HepG2 (cell line): Measurements from ENCODE around the gene GLOD4. TPM values are rescaled to one million over a fixed set of nuclear protein-coding genes. Genes with fewer than 3 reads are reported as not detected.

ENCODE experiments used
- ATAC-seq: fragments of 200-7000 bp; cut with Tn5 transposase; 3 replicates; pipeline ENCODE4 v1.9.1; 2020; ENCODE audit warnings: mild to moderate bottlenecking, moderate library complexity
- BruUV-seq: library from RNA; stranded (reverse); fragments of 400-500 nt; replicated peaks from 2 replicates; lab custom pipeline; 2021; lab: Mats Ljungman, UMichigan
- CTCF ChIA-PET: fragments of 300-600 bp; formaldehyde crosslinking; extraction: SDS; loops from one replicate; lab custom pipeline; 2021; ENCODE audit warnings: low total read pairs, inconsistent platforms, low intra/inter-chr PET ratio; lab: Yijun Ruan, JAX
- POLR2A ChIA-PET: fragments of 350-600 bp; sonication (Branson Sonifier 250); formaldehyde crosslinking; loops from one replicate; lab custom pipeline; 2020; ENCODE audit warnings: antibody characterized with exemption, inconsistent platforms; lab: Yijun Ruan, JAX
- DNase-seq: peaks from one replicate; pipeline ENCODE4 v3.0.0-alpha.2; 2015; ENCODE audit warnings: low spot score
- FAIRE-seq: peaks from 3 replicates; lab custom pipeline; 2011; peaks lifted over from hg19 to GRCh38; lab: Jason Lieb, UNC
- H2AFZ ChIP-seq: one replicate; pipeline ENCODE4 v1.6.1; 2011; ENCODE audit warnings: low read length, inconsistent platforms
- H3K27ac ChIP-seq: fragments of 300-600 bp; 3 replicates; pipeline ENCODE4 v1.8.0; 2011; ENCODE audit warnings: mixed run types, mild to moderate bottlenecking, mixed read lengths, low read length, inconsistent platforms; ENCODE audit not compliant: insufficient read depth; ENCODE audit errors: extremely low read length
- H3K27me3 ChIP-seq, 2 experiments: fragments of 200-600 bp in 1 of 2; 2 replicates in 1 of 2; 3 replicates in 1 of 2; pipeline versions ENCODE4 v1.6.0 to v1.8.0; 2011; ENCODE audit warnings: low read length in 2 of 2, mild to moderate bottlenecking in 2 of 2, moderate library complexity in 2 of 2, inconsistent platforms in 1 of 2; ENCODE audit not compliant: insufficient read depth in 2 of 2, control insufficient read depth in 1 of 2
- H3K36me3 ChIP-seq, 2 experiments: fragments of 200-600 bp in 1 of 2; replicated peaks in 1 of 2; 2 replicates in 1 of 2; 3 replicates in 1 of 2; pipeline versions ENCODE4 v1.5.1 to v1.8.0; 2011; ENCODE audit warnings: low read length in 2 of 2, inconsistent platforms in 1 of 2; ENCODE audit not compliant: insufficient read depth in 2 of 2, control insufficient read depth in 1 of 2
- H3K4me1 ChIP-seq: 2 replicates; pipeline ENCODE4 v1.5.1; 2012; ENCODE audit warnings: low read length, inconsistent platforms; ENCODE audit not compliant: insufficient read depth
- H3K4me2 ChIP-seq: 2 replicates; pipeline ENCODE4 v1.6.0; 2011; ENCODE audit warnings: low read depth, low read length, inconsistent platforms
- H3K4me3 ChIP-seq, 3 experiments: fragments of 200-600 bp in 1 of 3; sonication (generic), shearing (Covaris generic) in 1 of 3; replicated peaks in 1 of 3; 2 replicates each; pipeline ENCODE4 v1.5.1; 2011 to 2016; ENCODE audit warnings: low read length in 3 of 3, inconsistent platforms in 2 of 3, low read depth in 2 of 3, mild to moderate bottlenecking in 2 of 3, control low read depth in 1 of 3, mixed read lengths in 1 of 3; ENCODE audit not compliant: insufficient read depth in 1 of 3
- H3K79me2 ChIP-seq: one replicate; pipeline ENCODE4 v1.6.1; 2011; ENCODE audit warnings: low read length, inconsistent platforms; ENCODE audit not compliant: insufficient read depth
- H3K9ac ChIP-seq: 2 replicates; pipeline ENCODE4 v1.6.0; 2011; ENCODE audit warnings: mild to moderate bottlenecking, low read depth, low read length, inconsistent platforms; ENCODE audit not compliant: insufficient read depth
- H3K9me3 ChIP-seq: 2 replicates; pipeline ENCODE4 v1.5.1; 2012; ENCODE audit warnings: mild to moderate bottlenecking, low read length
- H4K20me1 ChIP-seq: 2 replicates; pipeline ENCODE4 v1.6.0; 2011; ENCODE audit warnings: inconsistent platforms, mild to moderate bottlenecking, low read length, moderate library complexity; ENCODE audit not compliant: insufficient read depth
- NFRKB ChIP-seq: fragments of 450-650 bp; IDR thresholded peaks from 2 replicates; pipeline ENCODE4 v1.6.1; 2017
- RAD21 ChIP-seq: fragments of 450-650 bp; formaldehyde crosslinking; IDR thresholded peaks from 2 replicates; pipeline ENCODE4 v1.5.0; 2020; ENCODE audit warnings: mild to moderate bottlenecking
- REL ChIP-seq: sonication (generic); formaldehyde crosslinking; conservative IDR thresholded peaks from 2 replicates; pipeline ENCODE4 v1.8.0; 2022; ENCODE audit warnings: mild to moderate bottlenecking, missing genetic modification reagents, moderate library complexity
- XRCC5 ChIP-seq: fragments of 200-400 bp; formaldehyde crosslinking; optimal IDR thresholded peaks from 2 replicates; pipeline ENCODE3; 2017; ENCODE audit warnings: mild to moderate bottlenecking, low read length
- ZNF234 ChIP-seq: sonication (generic); formaldehyde crosslinking; conservative IDR thresholded peaks from 2 replicates; pipeline ENCODE4 v1.5.1; 2020; ENCODE audit warnings: mild to moderate bottlenecking, missing genetic modification reagents
- ZSCAN22 ChIP-seq: sonication (generic); formaldehyde crosslinking; IDR thresholded peaks from 2 replicates; pipeline ENCODE4 v1.4.0; 2020; ENCODE audit warnings: mild to moderate bottlenecking, missing genetic modification reagents
- ZSCAN31 ChIP-seq: sonication (generic); formaldehyde crosslinking; IDR thresholded peaks from 2 replicates; pipeline ENCODE4 v1.5.0; 2020; ENCODE audit warnings: low read depth, mild to moderate bottlenecking, missing genetic modification reagents
- WGBS: methylation state at CpG from one replicate; pipeline ENCODE4 v1.1.6; 2017; ENCODE audit warnings: low lambda C conversion rate; 5-methylcytosine and 5-hydroxymethylcytosine counted together
- in situ Hi-C: cut with HindIII; loops from 2 replicates; pipeline ENCODE4 v1.10.0; 2017; ENCODE audit warnings: low pct_unique_long_range_greater_than_20kb; ENCODE audit not compliant: extremely low pct_ligation_motif_present
- intact Hi-C: fragments of 100-400 bp; cut with micrococcal nuclease; formaldehyde crosslinking; loops from one replicate; pipeline ENCODE4 v1.10.0; 2022; ENCODE audit not compliant: unreplicated experiment
- polyA plus RNA-seq, 8 experiments: library from polyadenylated mRNA; depleted of rRNA in 3 of 8; stranded (reverse) in 7 of 8; unstranded in 1 of 8; fragments of >200 nt; fragmentation: Illumina TruSeq in 4 of 8; extraction: Trizol in 4 of 8; gene quantifications; 2 replicates each; pipeline versions ENCODE4 v1.2.1 to v1.2.3, GENCODE V29; 2011 to 2016; ENCODE audit warnings: low read depth in 4 of 8, missing spikeins in 1 of 8, mixed read lengths in 1 of 8; ENCODE audit not compliant: insufficient read depth in 1 of 8
- total RNA-seq, 5 experiments: library from RNA; depleted of rRNA; stranded (reverse); fragments of >200 nt; fragmentation: Illumina TruSeq; extraction: Trizol; gene quantifications; 2 replicates each; pipeline ENCODE4 v1.2.3, GENCODE V29; 2016; ENCODE audit warnings: low read depth in 1 of 5
- TF ChIP-seq, protein P1 (sequence below): IDR thresholded peaks from 2 replicates; pipeline ENCODE4 v1.6.1; 2012; ENCODE audit warnings: low read length, improper control_type of control experiment
- TF ChIP-seq, protein P2 (sequence below): sonication (generic); formaldehyde crosslinking; IDR thresholded peaks from 2 replicates; pipeline ENCODE4 v1.4.0; 2020; ENCODE audit warnings: missing genetic modification reagents
- TF ChIP-seq, protein P3 (sequence below): sonication (generic); formaldehyde crosslinking; IDR thresholded peaks from 2 replicates; pipeline ENCODE4 v1.4.0; 2020; ENCODE audit warnings: mild to moderate bottlenecking, low read depth, missing genetic modification reagents
- TF ChIP-seq, protein P4 (sequence below): sonication (generic); formaldehyde crosslinking; IDR thresholded peaks from 2 replicates; pipeline ENCODE4 v1.5.1; 2020; ENCODE audit warnings: missing genetic modification reagents, mild to moderate bottlenecking, borderline replicate concordance

The GLOD4 gene
- total and polyA plus RNA-seq, 2 of the 13 experiments (the other 11 are each of a cell fraction or from before 2014, with no cell fraction given) = 53.7 to 87.8 TPM

DNA sequence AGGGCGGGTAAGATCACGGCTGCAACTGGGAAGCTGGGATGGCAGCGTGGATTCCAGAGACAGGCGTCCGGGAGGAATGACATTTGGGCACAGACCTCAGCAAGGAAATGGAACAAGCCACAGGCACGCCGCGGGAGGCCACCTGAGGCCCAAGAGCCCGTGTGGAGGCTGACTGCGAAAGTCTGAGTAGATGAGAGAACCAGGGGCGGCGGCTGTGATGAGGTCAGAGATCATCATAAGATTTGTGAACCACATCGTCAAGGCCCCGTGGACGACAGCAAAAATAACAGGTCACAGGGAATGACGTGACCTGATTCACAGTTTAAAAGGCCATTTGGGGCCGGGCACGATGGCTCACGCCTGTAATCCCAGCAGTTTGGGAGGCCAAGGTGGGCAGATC, 48.3 kb upstream of the GLOD4 start:
- Histone ChIP-seq H3K27ac (no peak overlapping the region), H3K4me1 (no peaks in the 10 kb centered on the region), H3K4me3 (no peak overlapping the region), H4K20me1 (no peaks in the 10 kb centered on the region), H3K4me2 (no peak overlapping the region), H2AFZ (no peak overlapping the region), H3K9me3 (no peaks in the 10 kb centered on the region), H3K79me2 (no peaks in the 10 kb centered on the region), H3K27me3 (no peaks in the 10 kb centered on the region), H3K9ac (no peak overlapping the region), H3K36me3 (peaks cover 0 to under 1% of the 10 kb centered on the region in 2 experiments; a peak in 3 of 5 replicates)
- WGBS = 88% methylated on average over 19 of the region's 19 CpGs
- intact Hi-C loops = no loop called here
- FAIRE-seq (no peak), ATAC-seq (no peak), DNase-seq (no peak)
- ChIA-PET CTCF (no interaction called here), POLR2A (no interaction called here)
- in situ Hi-C loops = no loop called here
- no TSS peak for BruUV-seq
- TF ChIP-seq, protein P1, sequence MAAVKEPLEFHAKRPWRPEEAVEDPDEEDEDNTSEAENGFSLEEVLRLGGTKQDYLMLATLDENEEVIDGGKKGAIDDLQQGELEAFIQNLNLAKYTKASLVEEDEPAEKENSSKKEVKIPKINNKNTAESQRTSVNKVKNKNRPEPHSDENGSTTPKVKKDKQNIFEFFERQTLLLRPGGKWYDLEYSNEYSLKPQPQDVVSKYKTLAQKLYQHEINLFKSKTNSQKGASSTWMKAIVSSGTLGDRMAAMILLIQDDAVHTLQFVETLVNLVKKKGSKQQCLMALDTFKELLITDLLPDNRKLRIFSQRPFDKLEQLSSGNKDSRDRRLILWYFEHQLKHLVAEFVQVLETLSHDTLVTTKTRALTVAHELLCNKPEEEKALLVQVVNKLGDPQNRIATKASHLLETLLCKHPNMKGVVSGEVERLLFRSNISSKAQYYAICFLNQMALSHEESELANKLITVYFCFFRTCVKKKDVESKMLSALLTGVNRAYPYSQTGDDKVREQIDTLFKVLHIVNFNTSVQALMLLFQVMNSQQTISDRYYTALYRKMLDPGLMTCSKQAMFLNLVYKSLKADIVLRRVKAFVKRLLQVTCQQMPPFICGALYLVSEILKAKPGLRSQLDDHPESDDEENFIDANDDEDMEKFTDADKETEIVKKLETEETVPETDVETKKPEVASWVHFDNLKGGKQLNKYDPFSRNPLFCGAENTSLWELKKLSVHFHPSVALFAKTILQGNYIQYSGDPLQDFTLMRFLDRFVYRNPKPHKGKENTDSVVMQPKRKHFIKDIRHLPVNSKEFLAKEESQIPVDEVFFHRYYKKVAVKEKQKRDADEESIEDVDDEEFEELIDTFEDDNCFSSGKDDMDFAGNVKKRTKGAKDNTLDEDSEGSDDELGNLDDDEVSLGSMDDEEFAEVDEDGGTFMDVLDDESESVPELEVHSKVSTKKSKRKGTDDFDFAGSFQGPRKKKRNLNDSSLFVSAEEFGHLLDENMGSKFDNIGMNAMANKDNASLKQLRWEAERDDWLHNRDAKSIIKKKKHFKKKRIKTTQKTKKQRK = no peak
- TF ChIP-seq ZSCAN22 (no peak), ZNF234 (CRISPR knock-in tag) (no peak), NFRKB (no peak), RAD21 (CRISPR knock-in tag) (no peak), ZSCAN31 (CRISPR knock-in tag) (no peak), XRCC5 (no peak), REL (no peak)
- TF ChIP-seq, protein P2, sequence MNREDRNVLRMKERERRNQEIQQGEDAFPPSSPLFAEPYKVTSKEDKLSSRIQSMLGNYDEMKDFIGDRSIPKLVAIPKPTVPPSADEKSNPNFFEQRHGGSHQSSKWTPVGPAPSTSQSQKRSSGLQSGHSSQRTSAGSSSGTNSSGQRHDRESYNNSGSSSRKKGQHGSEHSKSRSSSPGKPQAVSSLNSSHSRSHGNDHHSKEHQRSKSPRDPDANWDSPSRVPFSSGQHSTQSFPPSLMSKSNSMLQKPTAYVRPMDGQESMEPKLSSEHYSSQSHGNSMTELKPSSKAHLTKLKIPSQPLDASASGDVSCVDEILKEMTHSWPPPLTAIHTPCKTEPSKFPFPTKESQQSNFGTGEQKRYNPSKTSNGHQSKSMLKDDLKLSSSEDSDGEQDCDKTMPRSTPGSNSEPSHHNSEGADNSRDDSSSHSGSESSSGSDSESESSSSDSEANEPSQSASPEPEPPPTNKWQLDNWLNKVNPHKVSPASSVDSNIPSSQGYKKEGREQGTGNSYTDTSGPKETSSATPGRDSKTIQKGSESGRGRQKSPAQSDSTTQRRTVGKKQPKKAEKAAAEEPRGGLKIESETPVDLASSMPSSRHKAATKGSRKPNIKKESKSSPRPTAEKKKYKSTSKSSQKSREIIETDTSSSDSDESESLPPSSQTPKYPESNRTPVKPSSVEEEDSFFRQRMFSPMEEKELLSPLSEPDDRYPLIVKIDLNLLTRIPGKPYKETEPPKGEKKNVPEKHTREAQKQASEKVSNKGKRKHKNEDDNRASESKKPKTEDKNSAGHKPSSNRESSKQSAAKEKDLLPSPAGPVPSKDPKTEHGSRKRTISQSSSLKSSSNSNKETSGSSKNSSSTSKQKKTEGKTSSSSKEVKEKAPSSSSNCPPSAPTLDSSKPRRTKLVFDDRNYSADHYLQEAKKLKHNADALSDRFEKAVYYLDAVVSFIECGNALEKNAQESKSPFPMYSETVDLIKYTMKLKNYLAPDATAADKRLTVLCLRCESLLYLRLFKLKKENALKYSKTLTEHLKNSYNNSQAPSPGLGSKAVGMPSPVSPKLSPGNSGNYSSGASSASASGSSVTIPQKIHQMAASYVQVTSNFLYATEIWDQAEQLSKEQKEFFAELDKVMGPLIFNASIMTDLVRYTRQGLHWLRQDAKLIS (CRISPR knock-in tag) = no peak
- TF ChIP-seq, protein P3, sequence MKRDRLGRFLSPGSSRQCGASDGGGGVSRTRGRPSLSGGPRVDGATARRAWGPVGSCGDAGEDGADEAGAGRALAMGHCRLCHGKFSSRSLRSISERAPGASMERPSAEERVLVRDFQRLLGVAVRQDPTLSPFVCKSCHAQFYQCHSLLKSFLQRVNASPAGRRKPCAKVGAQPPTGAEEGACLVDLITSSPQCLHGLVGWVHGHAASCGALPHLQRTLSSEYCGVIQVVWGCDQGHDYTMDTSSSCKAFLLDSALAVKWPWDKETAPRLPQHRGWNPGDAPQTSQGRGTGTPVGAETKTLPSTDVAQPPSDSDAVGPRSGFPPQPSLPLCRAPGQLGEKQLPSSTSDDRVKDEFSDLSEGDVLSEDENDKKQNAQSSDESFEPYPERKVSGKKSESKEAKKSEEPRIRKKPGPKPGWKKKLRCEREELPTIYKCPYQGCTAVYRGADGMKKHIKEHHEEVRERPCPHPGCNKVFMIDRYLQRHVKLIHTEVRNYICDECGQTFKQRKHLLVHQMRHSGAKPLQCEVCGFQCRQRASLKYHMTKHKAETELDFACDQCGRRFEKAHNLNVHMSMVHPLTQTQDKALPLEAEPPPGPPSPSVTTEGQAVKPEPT = no peak
- TF ChIP-seq, protein P4, sequence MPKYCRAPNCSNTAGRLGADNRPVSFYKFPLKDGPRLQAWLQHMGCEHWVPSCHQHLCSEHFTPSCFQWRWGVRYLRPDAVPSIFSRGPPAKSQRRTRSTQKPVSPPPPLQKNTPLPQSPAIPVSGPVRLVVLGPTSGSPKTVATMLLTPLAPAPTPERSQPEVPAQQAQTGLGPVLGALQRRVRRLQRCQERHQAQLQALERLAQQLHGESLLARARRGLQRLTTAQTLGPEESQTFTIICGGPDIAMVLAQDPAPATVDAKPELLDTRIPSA = no peak
